Measurements from ENCODE around the gene ANKRD42.

ANKRD42 gene

GRCh38 chr11:83193315-83194280 is at the start of gene ANKRD42:
ANKRD42 (plus strand) TSS chr11:83193712; CDS start chr11:83194671, 959 bp downstream.
- DNase-seq (ENCODE audit: low read depth): peak; percentile 79

- DNase-seq (ENCODE audit: low read depth): no peak
Observed at GRCh38 chr11:83147895-83148294, 45.6 kb upstream of the ANKRD42 start.

GRCh38 chr11:83150450-83150849 is 43.1 kb upstream of the ANKRD42 start:
- DNase-seq (ENCODE audit: low read depth): no peak

GRCh38 chr11:83151274-83151977 is 42.1 kb upstream of the ANKRD42 start:
- no peak for DNase-seq (ENCODE audit: low read depth)

GRCh38 chr11:83152264-83152663 is 41.2 kb upstream of the ANKRD42 start:
- DNase-seq (ENCODE audit: low read depth): no peak

- no peak for DNase-seq (ENCODE audit: low read depth)
Observed at GRCh38 chr11:83153764-83154163, 39.7 kb upstream of the ANKRD42 start.

GRCh38 chr11:83156144-83156995 is 37.1 kb upstream of the ANKRD42 start:
- peak; percentile 94 for DNase-seq (ENCODE audit: low read depth)

GRCh38 chr11:83156996-83157593 is 36.4 kb upstream of the ANKRD42 start, which contains the start of gene PCF11:
PCF11 (plus strand) TSS chr11:83157131; CDS start chr11:83157440, 309 bp downstream.
- no peak for DNase-seq (ENCODE audit: low read depth)

- DNase-seq (ENCODE audit: low read depth): peak; percentile 5
Observed at GRCh38 chr11:83157594-83158356, 35.7 kb upstream of the ANKRD42 start.

- no peak for DNase-seq (ENCODE audit: low read depth)
Observed at GRCh38 chr11:83158357-83158786, 35.1 kb upstream of the ANKRD42 start.

- no peak for DNase-seq (ENCODE audit: low read depth)
Observed at GRCh38 chr11:83158965-83159901, 34.3 kb upstream of the ANKRD42 start.

- no peak for DNase-seq (ENCODE audit: low read depth)
Observed at GRCh38 chr11:83159902-83160865, 33.3 kb upstream of the ANKRD42 start.

- no peak for DNase-seq (ENCODE audit: low read depth)
Observed at GRCh38 chr11:83161610-83162199, 31.8 kb upstream of the ANKRD42 start.

GRCh38 chr11:83162377-83162776 is 31.1 kb upstream of the ANKRD42 start:
- DNase-seq (ENCODE audit: low read depth): no peak

- no peak for DNase-seq (ENCODE audit: low read depth)
Observed at GRCh38 chr11:83166193-83166866, 27.2 kb upstream of the ANKRD42 start.

GRCh38 chr11:83168756-83169155 is 24.8 kb upstream of the ANKRD42 start:
- DNase-seq (ENCODE audit: low read depth): no peak

GRCh38 chr11:83170865-83171264 is 22.6 kb upstream of the ANKRD42 start:
- no peak for DNase-seq (ENCODE audit: low read depth)

Data from stimulated activated CD8-positive, alpha-beta memory T cell treated with anti-CD3 and anti-CD28 coated beads, Interleukin-15, amount 100 ng/mL, for 1 hour (primary cell).